Ishikawa (cell line): ENCODE data around the gene ELL2.

Experiments used
- EP300 ChIP-seq: IDR thresholded peaks from 2 replicates; pipeline ENCODE4 v1.6.1; 2012; ENCODE audit warnings: borderline replicate concordance
- MAX ChIP-seq: IDR thresholded peaks from 2 replicates; pipeline ENCODE4 v1.6.1; 2012
- NFIC ChIP-seq: IDR thresholded peaks from 2 replicates; pipeline ENCODE4 v1.6.1; 2012
- RAD21 ChIP-seq: IDR thresholded peaks from 2 replicates; pipeline ENCODE4 v1.6.1; 2012; ENCODE audit warnings: low read depth
- REST ChIP-seq: IDR thresholded peaks from 2 replicates; pipeline ENCODE4 v1.6.1; 2012; ENCODE audit warnings: low read depth, mild to moderate bottlenecking
- TAF1 ChIP-seq: IDR thresholded peaks from 2 replicates; pipeline ENCODE4 v1.6.1; 2012; ENCODE audit warnings: low read depth, mild to moderate bottlenecking
- TCF12 ChIP-seq: IDR thresholded peaks from 2 replicates; pipeline ENCODE4 v1.6.1; 2012; ENCODE audit warnings: low read depth
- TEAD4 ChIP-seq: IDR thresholded peaks from 2 replicates; pipeline ENCODE4 v1.6.1; 2012
- USF1 ChIP-seq: IDR thresholded peaks from 2 replicates; pipeline ENCODE4 v1.6.1; 2012
- YY1 ChIP-seq: IDR thresholded peaks from 2 replicates; pipeline ENCODE4 v1.6.1; 2012; ENCODE audit warnings: low read depth

GRCh38 chr5:95872346-95873268 lies 89.0 kb downstream of the ELL2 start:
- no peak for TF ChIP-seq EP300
- no peak for TF ChIP-seq USF1
- no peak for TF ChIP-seq MAX
- no peak for TF ChIP-seq YY1
- no peak for TF ChIP-seq TCF12
- no peak for TF ChIP-seq RAD21
- TF ChIP-seq NFIC = no peak
- TF ChIP-seq TEAD4 = no peak
- TF ChIP-seq TAF1 = no peak
- TF ChIP-seq REST = no peak
